Cerebellar cortex (tissue), 1 donor: ENCODE results near the gene SMTNL2.
A peak's percentile ranks its signal among the peaks of the same experiment; 100 is the strongest.
"Not testable (repeated sequence)": the region's sequence is repeated elsewhere in the genome, so short reads cannot be mapped to it uniquely, and the experiment has no call there.

Source experiments
- DNase-seq: peaks from one replicate; pipeline ENCODE4 v3.0.0-alpha.2; 2015; ENCODE audit warnings: low spot score

The SMTNL2 gene

GRCh38 chr17:4634976-4635375 lies 50.6 kb downstream of the SMTNL2 start:
- no peak for DNase-seq

DNA sequence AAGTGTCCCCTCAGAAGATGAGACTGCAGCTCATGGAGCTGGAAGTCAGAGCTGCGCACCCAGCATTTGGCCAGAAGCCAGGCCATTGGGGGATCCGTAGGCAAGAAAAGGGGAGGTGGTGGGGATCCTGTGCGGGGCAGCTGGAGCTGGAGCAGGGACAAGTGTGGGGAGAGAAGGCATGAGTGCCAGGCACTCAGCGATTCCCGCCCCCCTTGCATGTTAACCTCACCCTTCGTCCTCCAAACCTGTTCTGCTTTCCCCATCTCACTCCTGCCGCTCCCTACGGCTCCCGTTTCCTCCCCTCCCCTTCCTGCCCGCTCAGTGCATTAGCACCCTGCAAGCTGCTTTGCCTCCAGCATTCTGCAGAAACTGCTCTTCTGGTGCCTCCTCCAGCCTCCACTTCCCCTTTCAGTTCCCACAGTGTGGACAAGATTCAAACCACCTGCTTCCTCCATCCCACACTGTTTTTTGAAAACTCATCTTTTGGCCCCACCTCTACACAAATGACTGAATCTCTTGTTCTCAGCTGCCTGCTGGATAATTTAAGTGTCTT lies 51.6 kb downstream of the SMTNL2 start:
- no peak for DNase-seq

DNA sequence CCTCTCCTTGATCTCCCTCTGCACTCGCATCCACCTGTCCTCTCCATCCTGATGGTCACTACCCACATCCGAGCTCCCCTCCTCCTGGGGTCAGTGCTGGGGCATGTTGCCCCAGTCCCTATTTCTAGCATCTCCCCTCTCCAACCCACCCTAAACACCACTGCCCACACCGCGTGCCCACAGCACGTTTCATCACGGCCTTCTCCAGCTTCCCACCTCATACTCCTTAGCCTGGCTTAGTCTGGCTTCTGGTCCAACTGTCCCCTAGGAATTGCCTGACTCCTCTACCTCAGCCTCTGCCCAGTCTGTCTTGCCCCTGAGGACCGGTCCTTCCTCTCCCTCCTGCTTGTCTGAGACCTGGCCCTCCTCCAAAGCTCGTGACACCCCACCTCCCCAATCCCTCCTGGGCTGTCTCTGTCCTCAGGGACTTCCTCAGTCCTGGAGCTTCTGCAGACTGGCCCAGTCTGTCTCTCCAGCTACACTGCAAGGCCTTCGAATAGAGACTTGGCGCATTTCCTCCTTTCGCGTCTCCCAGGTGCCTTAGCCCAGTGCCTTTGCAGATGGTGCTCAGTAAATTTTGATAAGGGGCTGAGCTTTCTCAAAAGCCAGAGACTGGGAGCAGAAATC lies 52.3 kb downstream of the SMTNL2 start:
- no peak for DNase-seq

- DNase-seq: not testable (repeated sequence)
Measured at GRCh38 chr17:4638766-4639165, 54.4 kb downstream of the SMTNL2 start.

DNA sequence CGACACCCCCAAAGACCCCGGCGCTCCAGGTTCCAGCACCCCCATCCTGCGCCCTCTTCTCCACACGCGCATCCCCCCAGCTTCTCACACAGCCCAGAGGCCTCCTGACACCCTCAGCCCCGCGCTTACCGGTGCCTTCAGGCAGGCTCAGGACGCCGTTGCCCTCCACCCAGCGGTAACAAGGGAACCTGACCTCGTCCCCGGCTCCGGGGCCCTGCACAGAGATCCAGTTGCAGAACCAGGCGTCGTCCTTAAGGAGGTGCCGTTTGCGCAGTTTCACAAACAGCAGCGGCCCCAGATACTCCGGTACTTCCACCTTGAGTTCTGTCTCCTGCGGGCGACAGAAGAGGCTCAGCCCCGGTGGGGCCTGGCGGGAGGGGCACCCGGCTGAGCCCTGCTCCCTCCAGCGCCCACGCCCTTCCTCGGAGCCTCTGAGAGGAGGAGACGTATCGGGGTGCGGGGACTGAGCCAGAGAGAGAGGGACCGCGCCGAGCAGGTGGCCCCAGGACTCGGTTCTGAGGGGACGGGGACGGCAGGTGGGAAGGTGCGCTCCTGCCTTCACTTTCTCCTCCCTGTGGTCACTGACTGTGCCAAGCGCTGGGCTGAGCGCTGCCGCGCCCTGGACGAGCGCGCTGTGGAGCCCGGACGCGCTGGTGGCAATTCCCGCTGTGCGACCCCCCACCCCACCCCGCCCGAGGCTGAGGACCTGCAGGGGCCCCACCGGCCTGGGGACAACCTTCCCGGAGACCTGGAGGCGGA lies 55.2 kb downstream of the SMTNL2 start:
- DNase-seq: peak; percentile 35

GRCh38 chr17:4640569-4641188 lies 56.4 kb downstream of the SMTNL2 start:
- not testable (repeated sequence) for DNase-seq

- DNase-seq: no peak
Measured at GRCh38 chr17:4641297-4642195, 57.2 kb downstream of the SMTNL2 start, which contains the start of gene ALOX15. ALOX15 (minus strand) TSS chr17:4641678; CDS start chr17:4641651, 27 bp downstream.

DNA sequence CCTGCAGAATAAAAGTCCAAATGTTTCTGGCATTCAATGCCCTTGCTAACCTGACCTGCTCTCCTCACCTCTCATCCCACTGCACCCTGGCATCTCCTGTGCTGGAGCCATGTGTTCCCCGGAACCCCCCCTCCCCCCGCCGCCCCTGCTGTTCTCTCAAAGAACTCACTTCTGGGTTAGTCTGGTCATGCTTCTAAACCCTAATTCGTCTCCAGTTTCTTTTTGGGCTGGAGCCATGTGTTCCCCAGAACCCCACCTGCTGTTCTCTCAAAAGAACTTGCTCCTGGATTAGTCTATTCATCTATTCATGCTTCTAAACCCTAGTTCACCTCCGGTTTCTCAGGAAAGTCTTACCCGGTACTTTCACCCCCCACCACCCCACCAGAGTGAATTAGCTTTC lies 58.0 kb downstream of the SMTNL2 start:
- DNase-seq: no peak

- DNase-seq: no peak
Measured at GRCh38 chr17:4643676-4644075, 59.3 kb downstream of the SMTNL2 start.

DNA sequence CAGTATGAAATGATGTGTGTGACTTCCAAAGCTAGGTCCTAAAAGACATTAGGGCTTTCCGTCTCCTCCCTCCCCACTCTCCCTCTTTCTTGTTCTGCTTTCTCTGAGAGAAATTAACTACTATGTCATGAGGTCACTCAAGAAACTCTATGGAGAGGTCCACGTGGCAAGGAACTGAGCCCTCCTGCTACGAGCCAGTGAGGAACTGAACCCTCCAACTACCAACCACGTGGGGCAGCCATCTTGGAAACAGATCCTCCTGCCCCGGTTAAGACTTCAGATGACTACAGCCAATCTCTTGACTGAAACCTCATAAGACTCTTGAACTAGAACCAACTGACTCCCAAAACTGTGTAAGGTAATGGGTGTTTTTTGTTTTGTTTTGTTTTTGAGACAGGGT lies 61.3 kb downstream of the SMTNL2 start:
- no peak for DNase-seq

DNA sequence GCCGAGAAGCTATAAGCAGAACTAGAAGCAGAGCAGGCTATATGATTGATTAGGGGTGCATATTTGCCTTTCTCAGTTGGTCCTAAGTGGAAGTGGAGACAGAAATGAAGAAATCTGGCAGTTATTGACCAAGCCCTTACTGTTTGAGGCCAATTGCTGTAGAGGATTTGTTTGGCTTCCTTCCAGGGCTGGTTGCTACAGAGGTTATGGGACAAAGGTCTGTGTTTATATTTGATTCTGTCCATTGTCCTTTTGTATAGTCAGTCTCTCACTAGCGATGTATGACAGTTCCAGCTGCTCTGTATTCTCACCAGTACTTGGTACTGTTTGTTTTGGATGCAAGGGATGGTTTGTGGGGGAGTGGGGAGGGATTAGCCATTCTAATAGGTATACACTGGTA lies 64.4 kb downstream of the SMTNL2 start:
- no peak for DNase-seq

DNA sequence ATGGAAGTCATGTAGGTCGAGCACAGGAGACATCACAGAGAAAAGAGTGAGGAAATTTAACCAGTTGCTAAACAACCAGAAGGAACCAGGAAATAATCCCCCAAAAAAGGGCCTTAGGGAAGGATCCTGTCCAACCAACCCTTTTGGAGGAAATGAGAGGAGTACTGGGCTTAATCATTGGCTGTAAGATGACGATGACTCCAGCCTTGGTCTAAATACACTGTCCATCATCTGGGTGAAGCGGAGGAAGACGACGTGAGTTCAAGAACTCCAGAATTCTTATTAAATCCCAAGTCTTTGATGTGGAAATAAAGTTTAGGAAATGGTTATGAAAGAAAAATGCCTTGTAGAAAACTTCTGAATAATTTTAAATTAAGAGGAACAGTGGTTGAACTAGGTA lies 68.7 kb downstream of the SMTNL2 start:
- DNase-seq: no peak

GRCh38 chr17:4655933-4656332 lies 71.6 kb downstream of the SMTNL2 start:
- not testable (repeated sequence) for DNase-seq

- DNase-seq: no peak
Measured at GRCh38 chr17:4657678-4658077, 73.3 kb downstream of the SMTNL2 start.
